Pancreas (tissue), 10 donors: ENCODE data around the gene ZNF48. TPM values are rescaled to one million over a fixed set of nuclear protein-coding genes. Genes with fewer than 3 reads are reported as not detected.
A peak's percentile ranks its signal among the peaks of the same experiment; 100 is the strongest.
"Not testable (repeated sequence)": the region's sequence is repeated elsewhere in the genome, so short reads cannot be mapped to it uniquely, and the experiment has no call there.

Source experiments
- ATAC-seq, 4 donors: fragments of 200-7000 bp; cut with Tn5 transposase; one replicate each; pipeline versions ENCODE4 v1.8.0 to v1.9.1; 2020; ENCODE audit warnings: mild to moderate bottlenecking in 4 of 4, moderate library complexity in 4 of 4
- DNase-seq, 6 donors: peaks; one replicate each; pipeline ENCODE4 v3.0.0-alpha.2; 2020
- FAIRE-seq: peaks from 2 replicates; lab custom pipeline; 2012; peaks lifted over from hg19 to GRCh38; lab: Jason Lieb, UNC
- H3K27ac ChIP-seq, 4 donors: fragments of 200-600 bp; sonication (generic); 1 replicate in 3 of 4; 2 replicates in 1 of 4; pipeline versions ENCODE4 v1.5.0 to v1.8.0; 2020
- H3K27me3 ChIP-seq, 4 donors: fragments of 200-600 bp; one replicate each; pipeline ENCODE4 v1.8.0; 2021
- H3K36me3 ChIP-seq, 3 donors: fragments of 200-600 bp; sonication (generic) in 1 of 3; one replicate each; pipeline versions ENCODE4 v1.5.0 to v1.8.0; 2020 to 2021
- H3K4me1 ChIP-seq, 3 donors: fragments of 200-600 bp; one replicate each; pipeline ENCODE4 v1.8.0; 2021
- H3K4me3 ChIP-seq, 4 donors: fragments of 200-600 bp; sonication (generic) in 2 of 4; one replicate each; pipeline versions ENCODE4 v1.5.0 to v1.8.0; 2020 to 2021
- H3K9me3 ChIP-seq, 4 donors: fragments of 200-600 bp; one replicate each; pipeline ENCODE4 v1.8.0; 2021
- CTCF ChIP-seq, 4 donors: fragments of 200-600 bp; sonication (generic) in 3 of 4; IDR thresholded peaks; one replicate each; pipeline versions ENCODE4 v1.5.0 to v1.8.0; 2021; ENCODE audit warnings: antibody characterized with exemption in 4 of 4
- WGBS, 2 donors: extraction: QIAGEN DNeasy Blood & Tissue Kit; methylation state at CpG; one replicate each; pipeline ENCODE4 v1.1.7; 2013; 5-methylcytosine and 5-hydroxymethylcytosine counted together
- intact Hi-C, 3 donors: fragments of 100-400 bp; cut with DNase I; formaldehyde crosslinking; loops; one replicate each; pipeline versions ENCODE4 v1.11.1 to v1.14.2; 2022
- polyA plus RNA-seq, 2 donors: library from polyadenylated mRNA; stranded (reverse); fragments of 200-250 nt; gene quantifications; one replicate each; pipeline ENCODE4 v1.2.3, GENCODE V29; 2013
- total RNA-seq, 6 donors: library from RNA; stranded (reverse); fragmentation: NEBNext Ultra II Directional in 4 of 6; extraction: Animal tissue kit (Norgen Biotek cat#: 25700) in 4 of 6; gene quantifications; one replicate each; pipeline versions ENCODE4 v1.2.1 to v1.2.4, GENCODE V29; 2021 to 2023
- donor health status: healthy with polysubstance abuse.
- donor health status: DM: no; HTN: no; CAD: no; lungs with moderate emphysema.
- donor health status: DM: no; HTN: no; CAD: no.
- donor health status: control.
- donor health status: control.
- donor health status: Bipolar disorder and iron deficiency.
- donor health status: DM: yes; HTN: yes; CAD: no.
- donor health status: DM: no; HTN: no; CAD: no.
- donor health status: DM: no; HTN: no; CAD: no.
- donor health status: DM: yes; HTN: yes; CAD: no.

Gene ZNF48
- total and polyA plus RNA-seq, 8 donors = 3.1 to 6.5 (median 4.6) TPM

- Histone ChIP-seq H3K4me1 (peaks cover 0 to 8% (median 6%) of the 10 kb centered on the region in 3 donors), H3K36me3 (peaks cover 0 to 9% (median 0%) of the 10 kb centered on the region in 3 donors), H3K27me3 (no peaks in the 10 kb centered on the region), H3K9me3 (no peaks in the 10 kb centered on the region), H3K27ac (peak overlapping the region; percentile 42 to 68 (median 54)), H3K4me3 (peak overlapping the region; percentile 59 to 89 (median 76))
- DNase-seq (no peak), FAIRE-seq (no peak), ATAC-seq (no peak)
- no peak for TF ChIP-seq CTCF (IDR thresholded peaks at IDR 0.05)
- intact Hi-C loops = no loop called here
- WGBS, 2 donors = 2 to 4% methylated on average over 13 of the region's 13 CpGs
Observed at GRCh38 chr16:30395992-30396585, 869 bp downstream of the ZNF48 start.

GRCh38 chr16:30396627-30397026 is 1.4 kb downstream of the ZNF48 start:
- H3K36me3 ChIP-seq, H3K9me3 ChIP-seq, DNase-seq, H3K27me3 ChIP-seq, H3K4me1 ChIP-seq, ATAC-seq, intact Hi-C loops, H3K4me3 ChIP-seq, FAIRE-seq: not testable (repeated sequence)
- H3K27ac ChIP-seq = peak overlapping the region in 1 of 4 donors; percentile 62
- WGBS, 2 donors = 54 to 60% methylated on average over 3 to 4 of the region's 4 CpGs

GRCh38 chr16:30397056-30397455 is 1.8 kb downstream of the ZNF48 start:
- peaks cover 0 to 8% (median 6%) of the 10 kb centered on the region in 3 donors for H3K4me1 ChIP-seq
- no peaks in the 10 kb centered on the region for H3K27me3 ChIP-seq
- DNase-seq = no peak
- FAIRE-seq = no peak
- 75 to 85% methylated on average over 4 of the region's 4 CpGs for WGBS, 2 donors
- no peak overlapping the region for H3K4me3 ChIP-seq
- H3K9me3 ChIP-seq = no peaks in the 10 kb centered on the region
- intact Hi-C loops = no loop called here
- peaks cover 0 to 9% (median 0%) of the 10 kb centered on the region in 3 donors for H3K36me3 ChIP-seq
- no peak for TF ChIP-seq CTCF (IDR thresholded peaks at IDR 0.05)
- no peak overlapping the region for H3K27ac ChIP-seq
- ATAC-seq = no peak

- peaks cover 0 to 8% (median 6%) of the 10 kb centered on the region in 3 donors for H3K4me1 ChIP-seq
- DNase-seq = peak in 2 of 6 donors; percentile 24 to 80
- intact Hi-C loops = no loop called here
- H3K4me3 ChIP-seq = no peak overlapping the region
- no peaks in the 10 kb centered on the region for H3K9me3 ChIP-seq
- no peak for TF ChIP-seq CTCF (IDR thresholded peaks at IDR 0.05)
- peaks cover 0 to 9% (median 0%) of the 10 kb centered on the region in 3 donors for H3K36me3 ChIP-seq
- no peak for FAIRE-seq
- WGBS, 2 donors = 91 to 93% methylated on average over 42 of the region's 42 CpGs
- H3K27ac ChIP-seq = no peak overlapping the region
- no peak for ATAC-seq
- H3K27me3 ChIP-seq = no peaks in the 10 kb centered on the region
Observed at GRCh38 chr16:30397776-30398660, 2.8 kb downstream of the ZNF48 start.

- WGBS, 2 donors = 81 to 91% methylated on average over 23 of the region's 23 CpGs
- no peak overlapping the region for H3K27ac ChIP-seq
- peaks cover 0 to 8% (median 6%) of the 10 kb centered on the region in 3 donors for H3K4me1 ChIP-seq
- no peaks in the 10 kb centered on the region for H3K27me3 ChIP-seq
- no peak overlapping the region for H3K4me3 ChIP-seq
- DNase-seq (peak in 2 of 6 donors; percentile 21 to 64), FAIRE-seq (no peak), ATAC-seq (no peak)
- H3K9me3 ChIP-seq = no peaks in the 10 kb centered on the region
- TF ChIP-seq CTCF (IDR thresholded peaks at IDR 0.05) = no peak
- intact Hi-C loops = no loop called here
- peaks cover 0 to 9% (median 0%) of the 10 kb centered on the region in 3 donors for H3K36me3 ChIP-seq
Observed at GRCh38 chr16:30398661-30399434, 3.6 kb downstream of the ZNF48 start.
